ENCODE data around the gene LDB3.

DNA sequence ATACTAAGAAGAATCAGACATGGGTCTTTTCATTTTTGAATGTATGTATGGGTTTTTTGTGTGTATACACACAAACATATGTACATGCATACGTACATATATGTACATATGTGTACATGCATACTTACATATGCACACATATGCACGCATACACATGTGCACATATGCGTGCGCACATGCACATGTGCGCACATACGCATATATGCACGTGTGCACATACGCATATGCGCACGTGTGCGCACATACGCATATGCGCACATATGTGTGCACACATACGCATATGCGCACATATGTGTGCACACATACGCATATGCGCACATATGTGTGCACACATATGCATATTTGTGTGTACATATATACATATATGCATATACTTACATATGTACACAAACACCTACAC lies 83.2 kb downstream of the LDB3 start:
- TF ChIP-seq EZH2 (IDR thresholded peaks at IDR 0.05; ENCODE audit: insufficient read depth, poor library complexity, severe bottlenecking) (no peak), EZH2phosphoT487 (IDR thresholded peaks at IDR 0.05; ENCODE audit: insufficient read depth, low read depth) (no peak)
